Stimulated activated CD4-positive, alpha-beta T cell treated with anti-CD3 and anti-CD28 coated beads, TNF-alpha, amount 100 ng/mL, for 24 hours (primary cell): ENCODE measurements around the gene FBF1.

ENCODE experiments used
- DNase-seq, 3 experiments: peaks; one replicate each; pipeline ENCODE4 v3.0.0-alpha.2; 2020; ENCODE audit warnings: low read depth in 3 of 3

The FBF1 gene

GRCh38 chr17:75917141-75917916 lies 23.5 kb downstream of the FBF1 start:
- DNase-seq: no peak

DNA sequence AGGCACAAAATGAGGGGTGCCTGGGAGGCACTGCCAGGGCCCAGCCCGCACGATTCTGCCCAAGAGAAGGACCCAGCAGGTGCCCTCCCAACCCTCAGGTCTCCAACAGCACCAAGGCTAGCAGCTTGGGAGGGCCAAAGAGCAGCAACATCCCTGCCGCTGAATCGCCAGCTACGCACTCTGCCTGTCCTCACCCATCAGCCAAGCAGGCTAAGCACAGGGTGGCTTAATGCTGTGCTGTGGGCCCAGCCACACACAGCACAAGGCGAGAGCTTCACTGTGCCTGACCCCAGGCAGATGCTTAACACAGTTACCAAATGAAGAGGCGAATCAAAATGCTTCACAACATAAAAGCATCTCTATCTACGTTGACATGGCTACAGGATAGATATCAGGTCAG lies 25.6 kb downstream of the FBF1 start:
- DNase-seq: no peak

GRCh38 chr17:75914643-75915267 lies 26.1 kb downstream of the FBF1 start:
- no peak for DNase-seq

GRCh38 chr17:75913537-75914210 lies 27.2 kb downstream of the FBF1 start:
- no peak for DNase-seq

DNA sequence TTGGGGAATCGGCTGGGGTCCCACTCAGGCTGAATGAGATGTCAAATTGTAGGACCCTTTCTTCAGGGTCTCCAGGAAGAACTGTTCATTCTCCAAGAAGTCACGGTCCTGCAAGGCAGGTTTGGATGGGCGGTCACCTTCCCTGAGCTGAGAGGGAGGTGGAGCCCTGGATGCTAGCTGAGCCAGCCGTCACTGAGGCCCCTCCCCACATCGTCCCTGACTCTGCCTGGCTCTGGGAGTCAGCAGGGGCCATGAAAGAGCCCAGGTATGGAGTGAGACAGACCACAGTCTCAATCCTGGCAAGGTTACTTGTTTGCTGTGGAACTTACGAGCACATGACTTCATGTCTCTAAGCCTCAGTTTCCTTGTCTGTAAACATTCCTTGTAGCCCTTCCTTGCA lies 30.1 kb downstream of the FBF1 start:
- DNase-seq: no peak

- DNase-seq: no peak
These were observed 31.0 kb downstream of the FBF1 start for GRCh38 chr17:75909812-75910274.

GRCh38 chr17:75909051-75909811 lies 31.6 kb downstream of the FBF1 start:
- no peak for DNase-seq

DNA sequence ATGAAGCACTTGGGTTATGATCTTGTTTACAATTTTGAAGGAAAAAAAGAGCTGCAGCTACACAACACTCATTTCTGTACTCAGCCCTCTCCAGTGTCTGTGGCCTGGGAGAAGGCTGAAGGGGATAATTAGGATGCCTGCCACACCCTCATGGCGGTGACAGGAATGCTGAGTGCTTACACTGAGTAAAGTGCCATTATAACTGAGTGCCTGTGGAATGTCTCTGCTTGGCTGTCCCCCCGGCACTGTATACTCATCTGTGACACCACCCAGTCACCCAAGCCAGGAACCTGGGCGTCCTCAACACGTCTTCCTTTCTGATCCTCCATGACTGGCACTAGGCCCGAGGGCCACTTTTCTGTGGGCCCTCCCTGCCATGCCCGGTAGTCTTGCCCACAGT lies 32.6 kb downstream of the FBF1 start:
- DNase-seq: no peak

DNA sequence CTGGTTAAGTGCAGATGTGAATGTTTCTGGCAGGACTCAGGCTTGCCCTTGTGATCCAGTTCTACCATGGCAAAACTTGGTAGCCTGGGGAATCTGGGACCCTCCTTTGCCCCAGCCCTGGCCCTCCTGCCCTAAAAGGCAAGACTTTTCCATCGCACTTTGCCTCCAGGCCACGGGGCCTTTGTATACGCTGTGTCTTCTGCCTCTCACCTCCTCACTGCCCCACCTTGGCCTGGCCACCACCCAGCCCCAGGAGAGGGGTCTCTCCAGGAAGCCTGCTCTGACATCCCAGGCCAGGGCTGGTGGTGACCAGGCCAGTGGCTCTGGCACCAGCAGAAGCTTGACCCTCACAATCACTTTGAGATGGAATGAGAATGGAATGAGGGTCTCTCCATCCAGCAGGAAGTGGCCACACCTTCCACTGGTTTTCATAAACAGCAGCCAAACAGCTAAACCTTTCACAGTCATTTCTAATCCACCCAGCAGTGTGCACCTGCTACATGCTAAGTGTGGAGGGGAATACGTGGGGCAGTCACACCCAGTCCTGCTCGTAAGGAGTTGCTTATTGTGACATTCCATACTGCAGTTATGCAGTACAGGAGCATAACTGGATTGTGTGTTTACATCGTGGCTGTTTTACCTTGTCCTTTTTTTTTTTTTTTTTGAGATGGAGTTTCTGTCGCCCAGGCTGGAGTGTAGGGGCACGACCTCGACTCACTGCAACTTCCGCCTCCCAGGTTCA lies 34.5 kb downstream of the FBF1 start:
- DNase-seq: no peak

- DNase-seq: peak; percentile 85 to 94 (median 86)
These were observed 35.9 kb downstream of the FBF1 start, which contains the start of gene MRPL38 for GRCh38 chr17:75904749-75905521. Gene MRPL38 (minus strand): TSS chr17:75904884. CDS start chr17:75904875, 9 bp downstream.

DNA sequence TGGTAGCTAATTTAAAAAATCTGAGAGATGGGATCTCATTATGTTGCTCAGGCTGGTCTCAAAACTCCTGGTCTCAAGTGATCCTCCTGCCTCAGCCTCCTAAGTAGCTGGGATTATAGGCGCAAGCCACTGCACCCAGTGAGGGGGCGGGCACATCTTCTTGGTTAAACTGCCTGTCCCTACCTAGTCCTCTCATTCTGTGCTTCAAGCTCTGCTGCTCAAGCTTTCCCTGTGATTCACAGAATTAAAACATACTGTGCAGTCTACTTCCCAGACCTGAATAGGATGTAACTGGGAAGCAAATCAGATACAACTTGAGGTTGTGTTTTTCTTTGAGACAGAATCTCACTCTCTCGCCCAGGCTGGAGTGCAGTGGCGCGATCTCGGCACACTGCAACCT lies 38.4 kb downstream of the FBF1 start:
- no peak for DNase-seq

- no peak for DNase-seq
These were observed 39.1 kb downstream of the FBF1 start for GRCh38 chr17:75901727-75902126.

DNA sequence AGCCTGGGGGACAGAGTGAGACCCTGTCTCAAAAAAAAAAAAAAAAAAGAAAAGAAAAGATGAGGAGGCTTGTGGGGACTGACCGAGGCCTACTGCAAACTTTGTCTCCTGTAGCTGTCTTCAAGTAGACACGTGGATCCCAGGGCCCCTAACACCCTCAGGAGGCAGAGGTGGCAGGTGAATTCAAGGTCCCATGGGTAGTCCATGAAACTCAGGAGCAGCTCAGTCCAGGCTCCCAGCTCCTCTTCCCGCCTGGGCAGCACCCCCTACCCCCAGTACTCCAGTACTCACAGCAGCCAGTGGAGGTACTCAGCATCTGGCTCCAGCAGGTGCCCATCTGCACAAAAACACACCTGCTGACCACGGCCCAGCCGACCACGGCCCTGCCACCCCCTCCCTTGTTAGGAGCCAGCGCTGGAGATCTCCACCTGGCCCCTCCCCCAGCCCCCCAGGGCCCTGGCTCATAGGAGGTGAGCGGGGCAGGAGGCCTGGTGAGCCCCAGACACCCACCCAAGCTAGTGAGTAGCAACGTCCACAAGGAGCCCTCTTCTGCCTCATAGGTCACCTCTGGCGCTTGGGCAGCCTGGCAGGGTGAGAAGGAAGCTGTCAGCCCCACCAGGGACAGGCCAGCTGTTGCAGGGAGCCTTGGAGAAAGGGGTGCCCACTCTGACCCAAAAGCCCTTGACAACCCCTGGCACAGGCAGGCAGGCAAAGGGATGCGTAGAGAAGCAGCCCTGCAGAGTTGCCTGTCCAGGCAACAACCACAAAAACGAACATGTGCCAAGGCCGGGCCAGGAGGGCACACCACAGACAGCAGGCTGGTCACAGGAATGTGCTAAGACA lies 39.9 kb downstream of the FBF1 start:
- DNase-seq: no peak

- no peak for DNase-seq
These were observed 40.9 kb downstream of the FBF1 start for GRCh38 chr17:75899767-75900468.

DNA sequence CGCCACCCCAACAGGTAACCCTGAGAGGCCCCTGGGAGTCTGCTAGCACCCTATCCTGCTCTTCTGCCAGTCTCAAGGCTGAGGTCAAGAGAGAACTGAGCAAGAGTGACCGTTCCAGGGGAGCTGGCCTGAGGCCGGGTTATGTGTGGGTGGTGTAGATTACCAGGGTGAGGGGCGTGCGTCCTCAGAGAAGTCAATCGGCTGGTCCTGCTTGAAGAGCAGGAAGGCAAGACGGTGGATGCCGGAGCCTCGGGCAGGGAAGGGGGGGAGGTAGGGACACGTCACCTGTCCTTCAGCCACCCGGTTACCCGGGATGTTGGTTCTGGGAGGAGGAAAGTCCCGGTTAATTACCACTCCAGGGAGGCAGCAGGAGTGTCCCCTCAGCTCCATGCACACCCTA lies 41.5 kb downstream of the FBF1 start:
- no peak for DNase-seq

DNA sequence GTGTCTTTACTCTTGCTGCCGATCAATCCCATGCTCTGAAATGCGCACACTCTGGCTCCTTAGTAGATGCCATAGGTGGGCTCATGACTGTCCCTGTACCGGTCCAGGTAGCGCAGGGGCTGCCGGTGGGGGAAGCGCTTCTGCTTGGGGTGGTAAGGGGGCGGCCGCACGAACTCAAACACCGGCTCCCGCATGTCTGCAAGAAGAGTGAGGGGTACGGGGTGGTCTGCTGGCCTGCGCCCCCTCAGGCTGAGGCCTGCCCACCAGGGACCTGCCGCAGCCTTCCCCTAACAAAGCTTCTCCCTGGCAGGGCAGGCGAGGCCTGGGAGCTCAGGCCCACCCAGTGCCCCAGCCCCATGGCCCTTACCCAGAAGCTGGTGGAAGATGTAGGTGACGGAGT lies 42.1 kb downstream of the FBF1 start:
- DNase-seq: no peak

DNA sequence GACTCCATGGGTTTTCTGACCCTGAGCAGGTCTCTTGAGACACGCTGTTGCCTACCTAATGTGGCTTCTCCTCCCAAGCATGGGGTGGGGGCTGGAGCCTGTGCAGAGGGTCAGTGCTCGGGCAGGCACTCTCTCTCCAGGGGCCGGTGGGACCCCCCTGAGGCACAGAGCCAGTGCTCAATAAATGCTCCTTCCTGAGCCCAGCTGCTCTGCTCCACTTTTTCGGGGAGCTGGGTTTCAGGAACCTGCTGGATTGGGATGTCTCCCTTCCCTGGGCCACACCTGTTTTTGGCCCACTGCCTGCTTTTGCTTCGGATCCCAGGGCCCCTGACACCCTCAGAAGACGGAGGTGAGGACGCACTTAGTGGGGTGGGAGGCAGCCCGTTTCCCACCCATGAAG lies 42.8 kb downstream of the FBF1 start:
- DNase-seq: no peak

GRCh38 chr17:75897160-75898019 lies 43.5 kb downstream of the FBF1 start:
- no peak for DNase-seq
